Uterus (tissue), 2 donors: Measurements from ENCODE around the gene GRAMD2B.

Experiments used
- CTCF ChIP-seq, 4 experiments: fragments of 200-600 bp in 2 of 4; fragments of 450-650 bp in 2 of 4; sonication (generic) in 2 of 4; IDR thresholded peaks; one replicate each; pipeline ENCODE4 v1.5.1; 2016 to 2019; ENCODE audit warnings: antibody characterized with exemption in 4 of 4, mild to moderate bottlenecking in 2 of 4, moderate library complexity in 1 of 4
- POLR2A ChIP-seq, 2 donors: fragments of 450-650 bp; IDR thresholded peaks; one replicate each; pipeline ENCODE4 v1.6.1; 2016; ENCODE audit warnings: antibody characterized with exemption in 2 of 2, mild to moderate bottlenecking in 1 of 2, moderate library complexity in 1 of 2

GRCh38 chr5:126472538-126472889 lies 49.3 kb downstream of the GRAMD2B start:
- TF ChIP-seq CTCF (IDR thresholded peaks at IDR 0.05) (no peak), POLR2A (IDR thresholded peaks at IDR 0.05) (no peak)
